T1000 (cell line): Measurements from ENCODE around the gene MICALL2.

Source experiments
- DNase-seq: peaks from one replicate; lab custom pipeline; 2025; ENCODE audit warnings: mixed read lengths; lab: John Stamatoyannopoulos, UW

Gene MICALL2

DNA sequence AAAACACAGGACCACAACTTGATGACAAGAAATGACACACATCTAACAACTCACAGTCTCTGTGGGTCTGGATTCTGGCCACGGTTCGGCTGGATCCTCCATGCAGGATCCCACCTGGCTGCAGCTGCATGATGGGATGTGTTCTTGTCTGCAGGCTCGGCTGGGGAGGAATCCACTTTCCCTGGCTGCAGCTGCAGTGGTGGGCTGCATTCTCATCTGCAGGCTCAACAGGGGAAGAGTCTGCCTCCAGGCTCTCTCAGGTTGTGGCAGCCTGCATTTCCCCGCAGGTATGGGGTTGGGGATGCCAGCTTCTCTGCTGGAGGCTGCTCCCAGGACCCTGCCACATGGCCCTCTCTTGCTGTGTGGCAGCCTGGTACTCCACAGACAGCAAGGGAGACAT is 64.9 kb downstream of the MICALL2 start:
- DNase-seq, result no peak

DNA sequence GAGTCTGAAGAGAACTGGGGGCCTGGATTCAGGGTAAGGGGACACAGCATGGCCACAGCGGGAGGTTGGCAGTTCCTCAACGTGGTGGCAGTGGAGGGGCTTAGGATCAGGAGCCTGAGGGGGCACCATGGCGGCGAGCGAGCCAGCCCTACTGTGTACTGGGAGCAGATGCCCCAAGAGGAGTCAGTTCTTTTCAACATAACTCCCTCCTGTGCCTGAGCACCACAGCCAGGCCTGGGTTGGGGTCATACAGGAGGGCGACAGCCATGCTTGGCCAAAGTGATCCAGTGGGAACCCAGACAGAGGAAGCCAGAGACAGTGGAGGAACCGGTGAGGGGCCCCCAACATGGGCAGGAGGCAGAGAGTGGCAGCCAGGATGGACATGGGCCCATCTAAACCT is 65.8 kb downstream of the MICALL2 start:
- no peak for DNase-seq

DNA sequence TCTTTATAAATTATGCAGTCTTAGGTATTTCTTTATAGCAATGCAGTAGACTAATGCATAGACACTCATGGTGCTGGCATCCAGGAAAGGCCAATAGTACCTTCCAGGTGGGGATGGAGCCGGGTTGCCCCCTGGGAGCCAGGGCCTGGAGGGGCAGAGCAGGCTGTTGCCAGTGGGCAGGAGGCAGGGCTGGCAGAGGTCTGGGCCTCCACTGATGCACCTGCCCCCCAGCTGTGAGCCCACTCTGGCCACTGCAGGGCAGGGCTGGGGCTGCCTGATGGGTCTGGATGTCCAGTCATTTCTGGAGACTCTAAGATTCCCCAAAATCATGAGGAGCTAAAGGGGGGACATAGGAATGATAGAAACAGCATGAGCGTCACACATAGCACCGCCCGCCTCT is 66.7 kb downstream of the MICALL2 start:
- no peak for DNase-seq

DNA sequence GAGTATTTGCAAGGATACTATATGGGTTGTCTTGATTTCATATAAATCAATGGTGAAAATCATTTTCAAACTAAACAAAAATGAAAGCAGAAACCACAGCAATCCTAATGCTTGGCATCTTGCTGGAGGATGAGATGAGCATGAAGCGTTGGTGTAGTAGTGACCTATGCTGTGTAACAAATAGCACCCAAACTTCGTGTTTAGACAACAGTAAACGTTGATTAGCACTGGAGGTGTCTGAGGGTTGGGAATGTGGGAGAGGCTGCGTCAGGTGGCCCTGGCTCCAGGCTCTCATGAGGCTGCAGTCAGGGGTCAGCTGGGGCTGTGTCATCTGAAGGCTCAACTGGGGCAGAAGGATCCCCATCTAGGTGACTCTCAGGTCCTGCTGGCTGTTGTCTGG is 67.8 kb downstream of the MICALL2 start:
- no peak for DNase-seq

DNA sequence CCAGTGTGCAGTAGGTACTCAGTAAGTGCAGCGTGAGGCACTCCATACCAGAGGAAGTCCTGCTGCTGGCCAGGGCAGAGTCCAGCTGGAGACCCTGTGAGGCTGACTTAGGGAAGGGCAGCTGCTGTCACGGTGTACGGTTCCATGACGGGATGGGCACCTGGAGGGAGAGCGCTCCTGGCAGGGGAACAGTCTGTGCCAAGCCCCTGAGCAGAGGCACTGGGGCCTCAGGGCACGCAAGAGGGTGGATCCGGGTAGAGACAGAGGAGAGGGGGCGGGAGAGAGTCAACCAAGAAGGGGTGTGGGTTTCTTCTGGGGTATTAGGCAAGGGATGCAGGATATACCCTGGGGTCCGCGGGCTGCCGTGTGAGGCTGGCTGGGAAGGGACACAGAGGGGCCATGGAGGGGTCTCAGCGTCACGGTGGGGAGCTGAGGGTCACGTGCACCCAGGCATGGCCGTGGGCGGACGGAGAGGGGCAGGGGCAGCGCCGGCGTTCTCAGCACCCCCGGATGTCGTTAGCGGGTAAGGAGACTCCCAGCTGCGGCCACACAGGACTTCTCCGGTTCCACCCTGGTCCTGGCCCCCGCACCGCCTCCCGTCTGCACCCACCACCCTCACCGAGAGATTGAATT is 70.5 kb downstream of the MICALL2 start:
- DNase-seq, result no peak

DNA sequence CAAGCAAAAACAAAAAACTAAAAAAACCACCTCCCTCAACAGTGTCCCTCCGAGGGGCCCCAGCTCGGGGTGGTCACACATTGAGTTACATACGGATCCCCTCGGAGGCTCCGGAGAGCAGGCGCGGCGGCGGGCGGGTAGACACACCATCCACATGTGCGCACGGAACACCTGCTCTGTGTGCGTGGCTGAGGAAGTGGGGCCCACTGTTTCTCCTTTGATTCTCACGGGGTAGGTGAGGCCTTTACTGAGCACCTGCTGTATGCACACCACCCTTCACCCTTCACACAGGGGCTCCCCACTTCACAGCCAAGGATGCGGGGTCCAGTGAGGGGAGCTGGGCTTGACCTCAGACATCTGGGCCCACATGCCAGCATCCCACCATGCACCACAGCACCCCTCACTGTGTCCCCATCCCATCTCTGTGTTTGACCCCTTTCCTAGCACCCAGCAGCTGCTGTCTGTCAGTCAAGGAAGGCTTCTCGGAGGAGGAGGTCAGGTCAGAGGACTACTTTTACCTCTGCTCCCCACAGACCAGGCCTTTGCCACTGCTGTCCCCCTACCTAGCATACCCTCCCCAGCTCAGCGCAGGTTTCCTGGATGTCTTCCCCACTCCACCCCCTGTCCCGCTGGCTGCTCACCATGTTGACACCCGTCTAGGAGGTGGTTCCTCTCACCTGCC is 71.1 kb downstream of the MICALL2 start:
- DNase-seq, result no peak

DNA sequence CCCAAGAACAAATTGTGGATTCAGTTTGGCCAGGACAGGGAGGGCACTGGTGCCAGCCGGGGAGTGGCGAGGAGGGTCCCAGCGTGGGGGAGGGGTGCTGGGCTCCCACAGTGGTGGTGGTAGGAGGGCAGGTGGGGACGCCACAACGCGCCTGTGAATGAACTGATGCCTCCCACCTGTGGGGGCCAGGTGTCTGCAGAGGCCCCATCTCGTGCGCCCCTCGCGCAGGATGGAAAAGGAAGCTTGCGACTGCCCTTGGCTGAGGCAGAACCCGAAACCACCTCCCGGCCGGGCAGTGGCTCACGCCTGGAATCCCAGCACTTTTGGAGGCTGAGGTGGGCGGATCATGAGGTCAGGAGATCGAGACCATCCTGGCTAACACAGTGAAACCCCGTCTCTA is 72.0 kb downstream of the MICALL2 start:
- no peak for DNase-seq

DNA sequence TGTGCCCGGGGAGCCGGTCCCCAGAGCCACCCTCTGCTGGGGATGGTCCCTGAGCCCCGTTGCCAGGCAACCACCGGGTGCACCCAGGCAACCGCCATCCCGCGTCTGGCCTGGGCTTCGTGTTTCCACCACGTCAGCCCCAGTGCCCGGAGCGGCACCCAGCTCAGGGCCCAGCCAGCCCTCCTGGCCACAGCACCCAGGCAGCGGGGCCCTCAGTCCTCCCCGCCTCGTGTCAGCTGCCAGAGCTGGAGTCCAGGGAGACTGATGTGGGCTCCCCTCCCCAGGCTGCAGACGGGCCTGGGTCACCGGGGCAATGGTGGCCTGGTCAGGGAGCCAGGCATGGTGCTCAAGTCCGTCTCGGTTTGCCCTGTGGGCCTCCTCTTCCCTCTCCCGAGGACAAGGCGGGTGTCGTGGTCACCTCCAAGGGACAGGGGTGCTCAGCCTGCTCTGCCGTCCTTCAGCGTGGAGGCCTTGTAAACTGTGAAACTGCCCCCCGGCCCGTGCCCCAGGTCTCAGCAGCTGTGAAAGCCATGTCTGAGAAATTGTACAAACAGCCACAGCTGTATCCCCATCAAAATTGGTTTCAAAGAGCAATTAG is 72.5 kb downstream of the MICALL2 start:
- DNase-seq, result no peak

DNA sequence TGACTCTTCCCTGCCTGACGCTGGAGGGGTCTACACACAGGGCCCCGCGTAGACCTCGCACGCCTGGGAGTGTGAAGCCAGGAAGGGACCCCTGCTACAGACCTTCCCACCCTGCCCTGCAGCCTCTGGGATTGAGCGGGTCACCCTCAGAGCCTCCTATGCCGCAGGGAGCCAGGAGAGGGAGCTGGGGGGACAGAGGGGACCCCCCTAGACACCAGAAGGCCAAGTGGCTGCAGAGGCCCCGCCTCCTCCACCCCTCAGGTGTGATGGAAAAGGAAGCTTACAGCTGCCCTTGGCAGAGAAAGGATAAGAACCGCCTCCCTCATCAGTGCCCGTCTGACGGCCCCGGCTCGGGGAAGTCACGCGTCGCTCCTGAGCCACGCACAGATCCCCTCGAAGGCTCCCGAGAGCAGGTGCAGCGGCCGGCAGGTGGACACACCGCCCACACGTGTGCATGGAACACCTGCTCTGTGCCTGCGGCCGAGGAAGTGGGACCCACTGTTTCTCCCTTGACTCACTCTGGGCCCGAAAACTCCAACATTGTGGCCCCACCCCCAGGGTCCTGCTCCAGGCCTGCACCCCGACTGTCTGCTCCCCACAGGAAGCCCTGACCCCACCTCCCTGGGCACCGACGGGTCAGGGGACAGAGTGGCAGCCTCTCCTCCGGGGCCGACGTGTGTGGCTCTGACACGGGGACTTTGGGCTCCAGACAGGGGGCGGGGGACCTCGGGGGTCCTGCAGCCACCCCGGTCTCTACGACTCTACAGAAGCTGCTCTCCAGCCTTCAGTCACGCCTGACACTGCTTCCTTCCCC is 73.3 kb downstream of the MICALL2 start:
- no peak for DNase-seq

DNA sequence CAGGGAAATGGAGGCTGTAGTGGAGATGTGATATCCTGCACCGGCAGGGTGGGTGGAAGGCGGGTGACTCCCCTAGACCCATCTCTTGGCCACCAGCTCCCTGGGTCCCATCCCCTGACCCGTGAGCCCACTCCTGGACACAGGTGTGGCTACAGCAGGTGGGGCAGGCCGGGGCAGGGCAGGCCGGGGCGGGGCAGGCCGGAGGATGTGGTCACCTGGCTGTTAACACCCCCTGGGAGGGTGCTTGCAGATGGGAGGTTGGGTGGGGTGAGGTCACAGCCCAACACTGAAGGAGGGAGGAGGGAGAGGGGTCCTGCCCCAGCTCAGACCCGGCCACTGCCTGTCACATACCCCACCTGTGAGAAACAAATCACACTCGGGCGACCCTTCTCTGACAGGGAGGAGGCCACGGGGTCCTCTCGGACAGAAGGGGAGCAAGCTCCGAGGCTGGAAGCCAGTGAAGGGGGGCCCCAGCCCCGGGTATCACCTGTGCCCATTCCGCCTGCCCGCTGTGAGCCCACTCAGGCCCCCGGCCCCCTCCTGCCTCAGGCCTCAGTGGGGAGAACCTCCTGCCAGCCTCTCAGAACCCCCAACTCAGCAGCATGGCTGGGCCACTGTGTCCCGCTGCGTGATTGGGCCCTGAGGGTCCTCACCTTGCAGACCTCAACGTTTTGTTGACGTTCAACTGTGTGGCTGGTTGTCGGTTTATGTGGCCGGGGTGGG is 74.0 kb downstream of the MICALL2 start:
- DNase-seq, result no peak
